ENCODE results near the gene PKHD1.

DNA sequence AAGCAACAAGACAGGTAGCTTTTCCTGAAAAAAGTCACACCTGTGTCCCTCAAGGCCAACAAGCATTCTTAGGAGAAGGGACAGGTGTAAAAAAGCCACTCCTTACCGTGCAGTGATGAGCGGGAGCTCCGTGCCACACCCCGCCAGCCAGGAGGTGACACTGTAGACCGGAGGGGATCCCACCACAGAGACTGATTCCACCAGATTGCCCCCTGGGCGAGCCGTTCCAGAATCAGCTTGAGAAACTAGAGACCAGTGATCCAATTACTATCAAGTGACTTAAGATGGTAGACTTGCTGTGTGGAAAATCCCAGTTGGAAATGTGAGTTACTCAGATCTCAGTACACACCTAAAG lies 37.4 kb downstream of the PKHD1 start:
- TF ChIP-seq CREB1 (IDR thresholded peaks at IDR 0.05; ENCODE audit: low read depth) = no peak
- TF ChIP-seq NFIC (IDR thresholded peaks at IDR 0.05) = no peak
- TF ChIP-seq YY1 (IDR thresholded peaks at IDR 0.05; ENCODE audit: low read depth) = no peak
- no peak for TF ChIP-seq RAD21 (IDR thresholded peaks at IDR 0.05; ENCODE audit: low read depth)
- no peak for TF ChIP-seq TCF12 (IDR thresholded peaks at IDR 0.05; ENCODE audit: low read depth)
- no peak for TF ChIP-seq CEBPB (IDR thresholded peaks at IDR 0.05)
- TF ChIP-seq, protein P1, sequence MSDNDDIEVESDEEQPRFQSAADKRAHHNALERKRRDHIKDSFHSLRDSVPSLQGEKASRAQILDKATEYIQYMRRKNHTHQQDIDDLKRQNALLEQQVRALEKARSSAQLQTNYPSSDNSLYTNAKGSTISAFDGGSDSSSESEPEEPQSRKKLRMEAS (IDR thresholded peaks at IDR 0.05) = no peak
- no peak for TF ChIP-seq EP300 (IDR thresholded peaks at IDR 0.05; ENCODE audit: borderline replicate concordance)
- no peak for TF ChIP-seq FOXM1 (IDR thresholded peaks at IDR 0.05; ENCODE audit: borderline replicate concordance, low read depth)

All from Ishikawa (cell line).